K562 (cell line): ENCODE results near the gene MANF. TPM values are rescaled to one million over a fixed set of nuclear protein-coding genes. Genes with fewer than 3 reads are reported as not detected.

Experiments
- ATF7 ChIP-seq: fragments of 450-650 bp; IDR thresholded peaks from 2 replicates; pipeline ENCODE4 v1.7.1; 2014; ENCODE audit warnings: mild to moderate bottlenecking, moderate library complexity
- KAT7 ChIP-seq: sonication (generic); formaldehyde crosslinking; IDR thresholded peaks from 2 replicates; pipeline ENCODE4 v1.8.0; 2022; ENCODE audit warnings: missing genetic modification reagents, mild to moderate bottlenecking, borderline replicate concordance
- MAFK ChIP-seq: IDR thresholded peaks from 2 replicates; pipeline ENCODE4 v1.6.1; 2011; ENCODE audit warnings: low read length, improper control_type of control experiment
- NR3C1 ChIP-seq: sonication (generic); formaldehyde crosslinking; IDR thresholded peaks from 2 replicates; pipeline ENCODE4 v1.8.1; 2022; ENCODE audit warnings: missing genetic modification reagents
- PHF8 ChIP-seq: fragments of 200-600 bp; sonication (generic); IDR thresholded peaks from 2 replicates; pipeline ENCODE4 v1.6.1; 2012; ENCODE audit warnings: mixed run types, mild to moderate bottlenecking, inconsistent platforms, low read length, moderate library complexity, borderline replicate concordance
- POU5F1 ChIP-seq: fragments of 150-350 bp; IDR thresholded peaks from 2 replicates; pipeline ENCODE4 v1.6.1; 2014; ENCODE audit warnings: borderline replicate concordance, low read length, low read depth, mild to moderate bottlenecking; ENCODE audit not compliant: partially characterized antibody
- RBBP5 ChIP-seq: fragments of 200-600 bp; sonication (generic); IDR thresholded peaks from 2 replicates; pipeline ENCODE4 v1.6.1; 2012; ENCODE audit warnings: borderline replicate concordance, mild to moderate bottlenecking, low read length, control low read depth, inconsistent platforms; ENCODE audit not compliant: insufficient read depth, poor library complexity, severe bottlenecking
- SAP30 ChIP-seq: fragments of 200-600 bp; sonication (generic); IDR thresholded peaks from 2 replicates; pipeline ENCODE4 v1.6.1; 2012; ENCODE audit warnings: borderline replicate concordance, low read depth, mild to moderate bottlenecking, moderate library complexity, low read length, control low read depth, inconsistent platforms; ENCODE audit not compliant: insufficient read depth, poor library complexity, severe bottlenecking
- ZFX ChIP-seq: sonication (generic); formaldehyde crosslinking; IDR thresholded peaks from 2 replicates; pipeline ENCODE4 v1.8.0; 2022; ENCODE audit warnings: mild to moderate bottlenecking, missing genetic modification reagents, moderate library complexity
- ZNF232 ChIP-seq: sonication (generic); formaldehyde crosslinking; IDR thresholded peaks from 2 replicates; pipeline ENCODE4 v1.8.0; 2022; ENCODE audit warnings: mild to moderate bottlenecking, missing genetic modification reagents
- polyA plus RNA-seq, 8 experiments: library from polyadenylated mRNA; depleted of rRNA in 4 of 8; stranded (reverse) in 5 of 8; unstranded in 3 of 8; fragments of >200 nt; fragmentation: Nextera tagmentation in 2 of 8; fragmentation: Illumina TruSeq in 1 of 8; extraction: Ambion mirVana in 2 of 8; extraction: Trizol in 1 of 8; gene quantifications; 2 replicates each; pipeline versions ENCODE4 v1.2.1 to v1.2.3, GENCODE V29; 2011 to 2014; ENCODE audit warnings: inconsistent platforms in 1 of 8, missing spikeins in 1 of 8
- total RNA-seq, 7 experiments: library from RNA; depleted of rRNA in 6 of 7; stranded (reverse); fragments of >200 nt in 6 of 7; fragmentation: Illumina TruSeq in 2 of 7; extraction: Trizol in 2 of 7; gene quantifications; 2 replicates each; pipeline versions ENCODE4 v1.2.1 to v1.2.3, GENCODE V29; 2011 to 2021; ENCODE audit warnings: low replicate concordance in 1 of 7
- TF ChIP-seq, protein P1 (sequence below), 2 experiments: IDR thresholded peaks; 2 replicates each; pipeline ENCODE4 v1.6.1; 2011; ENCODE audit warnings: borderline replicate concordance in 1 of 2, control low read depth in 1 of 2, low read depth in 1 of 2, low read length in 1 of 2, mild to moderate bottlenecking in 1 of 2, mixed read lengths in 1 of 2, moderate library complexity in 1 of 2; ENCODE audit not compliant: insufficient read depth in 1 of 2, insufficient read length in 1 of 2, poor library complexity in 1 of 2, severe bottlenecking in 1 of 2; ENCODE audit errors: extremely low read depth in 1 of 2
- TF ChIP-seq, protein P2 (sequence below): sonication (generic); formaldehyde crosslinking; IDR thresholded peaks from 2 replicates; pipeline ENCODE4 v1.8.0; 2023; ENCODE audit warnings: mild to moderate bottlenecking, missing genetic modification reagents
- TF ChIP-seq, protein P3 (sequence below): conservative IDR thresholded peaks from 2 replicates; pipeline ENCODE4 v1.6.1; 2011; ENCODE audit warnings: low read depth, mild to moderate bottlenecking, low read length; ENCODE audit not compliant: control insufficient read depth
- TF ChIP-seq, protein P4 (sequence below), 2 experiments: fragments of 200-800 bp in 1 of 2; sonication (Bioruptor generic) in 1 of 2; sonication (generic) in 1 of 2; formaldehyde crosslinking in 1 of 2; IDR thresholded peaks in 1 of 2; conservative IDR thresholded peaks in 1 of 2; 2 replicates each; pipeline versions ENCODE4 v1.5.0 to v1.6.1; 2016 to 2020; ENCODE audit warnings: missing compliant biosample characterization in 1 of 2, missing genetic modification characterization in 1 of 2, missing genetic modification reagents in 1 of 2

The MANF gene
- total and polyA plus RNA-seq, 9 of the 15 experiments (the other 6 are each of a cell fraction or from before 2014, with no cell fraction given), result 6.5 to 52.7 (median 42.3) TPM

DNA sequence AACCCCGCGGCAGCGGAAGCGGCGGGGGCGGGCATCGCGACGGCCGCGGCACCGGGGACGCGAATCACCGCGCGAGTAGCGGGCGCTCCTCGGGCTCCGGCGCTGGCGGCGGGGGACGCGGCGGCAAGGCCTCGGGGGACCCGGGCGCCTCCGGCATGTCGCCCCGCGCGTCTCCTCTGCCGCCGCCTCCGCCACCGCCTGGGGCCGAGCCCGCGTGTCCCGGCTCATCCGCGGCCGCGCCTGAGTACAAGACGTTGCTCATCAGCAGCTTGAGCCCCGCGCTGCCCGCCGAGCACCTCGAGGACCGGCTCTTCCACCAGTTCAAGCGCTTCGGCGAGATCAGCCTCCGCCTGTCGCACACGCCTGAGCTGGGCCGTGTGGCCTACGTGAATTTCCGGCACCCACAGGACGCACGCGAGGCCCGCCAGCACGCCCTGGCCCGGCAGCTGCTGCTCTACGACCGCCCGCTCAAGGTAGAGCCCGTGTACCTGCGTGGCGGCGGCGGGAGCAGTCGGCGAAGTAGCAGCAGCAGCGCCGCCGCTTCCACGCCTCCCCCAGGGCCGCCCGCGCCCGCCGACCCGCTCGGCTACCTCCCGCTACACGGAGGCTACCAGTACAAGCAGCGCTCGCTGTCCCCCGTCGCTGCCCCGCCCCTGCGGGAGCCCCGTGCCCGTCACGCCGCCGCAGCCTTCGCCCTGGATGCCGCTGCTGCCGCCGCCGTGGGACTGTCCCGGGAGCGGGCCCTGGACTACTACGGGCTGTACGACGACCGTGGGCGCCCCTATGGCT is 6.7 kb downstream of the MANF start (continued):
- peak; percentile 23; the same call in 1 of the 2 replicates for TF ChIP-seq PHF8
- TF ChIP-seq KAT7 (CRISPR knock-in tag), result peak; percentile 68; the same call in 1 of the 2 replicates
- TF ChIP-seq SAP30, result peak; percentile 31
- 0 out of 2 replicates have a peak, but pooled peaks have one; percentile 59 for TF ChIP-seq ZNF232 (CRISPR knock-in tag)
- TF ChIP-seq, protein P1, sequence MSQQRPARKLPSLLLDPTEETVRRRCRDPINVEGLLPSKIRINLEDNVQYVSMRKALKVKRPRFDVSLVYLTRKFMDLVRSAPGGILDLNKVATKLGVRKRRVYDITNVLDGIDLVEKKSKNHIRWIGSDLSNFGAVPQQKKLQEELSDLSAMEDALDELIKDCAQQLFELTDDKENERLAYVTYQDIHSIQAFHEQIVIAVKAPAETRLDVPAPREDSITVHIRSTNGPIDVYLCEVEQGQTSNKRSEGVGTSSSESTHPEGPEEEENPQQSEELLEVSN (IDR thresholded peaks at IDR 0.05; ENCODE audit: borderline replicate concordance in 1 of 2, extremely low read depth in 1 of 2, insufficient read depth in 1 of 2, insufficient read length in 1 of 2, low read depth in 1 of 2, low read length in 1 of 2, poor library complexity in 1 of 2, severe bottlenecking in 1 of 2), result peak; percentile 6 to 23
- TF ChIP-seq RBBP5, result peak; percentile 28
- TF ChIP-seq ZFX (CRISPR knock-in tag), result peak; percentile 7; the same call in 1 of the 2 replicates
- TF ChIP-seq POU5F1, result no peak
- TF ChIP-seq, protein P2, sequence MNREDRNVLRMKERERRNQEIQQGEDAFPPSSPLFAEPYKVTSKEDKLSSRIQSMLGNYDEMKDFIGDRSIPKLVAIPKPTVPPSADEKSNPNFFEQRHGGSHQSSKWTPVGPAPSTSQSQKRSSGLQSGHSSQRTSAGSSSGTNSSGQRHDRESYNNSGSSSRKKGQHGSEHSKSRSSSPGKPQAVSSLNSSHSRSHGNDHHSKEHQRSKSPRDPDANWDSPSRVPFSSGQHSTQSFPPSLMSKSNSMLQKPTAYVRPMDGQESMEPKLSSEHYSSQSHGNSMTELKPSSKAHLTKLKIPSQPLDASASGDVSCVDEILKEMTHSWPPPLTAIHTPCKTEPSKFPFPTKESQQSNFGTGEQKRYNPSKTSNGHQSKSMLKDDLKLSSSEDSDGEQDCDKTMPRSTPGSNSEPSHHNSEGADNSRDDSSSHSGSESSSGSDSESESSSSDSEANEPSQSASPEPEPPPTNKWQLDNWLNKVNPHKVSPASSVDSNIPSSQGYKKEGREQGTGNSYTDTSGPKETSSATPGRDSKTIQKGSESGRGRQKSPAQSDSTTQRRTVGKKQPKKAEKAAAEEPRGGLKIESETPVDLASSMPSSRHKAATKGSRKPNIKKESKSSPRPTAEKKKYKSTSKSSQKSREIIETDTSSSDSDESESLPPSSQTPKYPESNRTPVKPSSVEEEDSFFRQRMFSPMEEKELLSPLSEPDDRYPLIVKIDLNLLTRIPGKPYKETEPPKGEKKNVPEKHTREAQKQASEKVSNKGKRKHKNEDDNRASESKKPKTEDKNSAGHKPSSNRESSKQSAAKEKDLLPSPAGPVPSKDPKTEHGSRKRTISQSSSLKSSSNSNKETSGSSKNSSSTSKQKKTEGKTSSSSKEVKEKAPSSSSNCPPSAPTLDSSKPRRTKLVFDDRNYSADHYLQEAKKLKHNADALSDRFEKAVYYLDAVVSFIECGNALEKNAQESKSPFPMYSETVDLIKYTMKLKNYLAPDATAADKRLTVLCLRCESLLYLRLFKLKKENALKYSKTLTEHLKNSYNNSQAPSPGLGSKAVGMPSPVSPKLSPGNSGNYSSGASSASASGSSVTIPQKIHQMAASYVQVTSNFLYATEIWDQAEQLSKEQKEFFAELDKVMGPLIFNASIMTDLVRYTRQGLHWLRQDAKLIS, result peak; percentile 40; the same call in 1 of the 2 replicates
- TF ChIP-seq, protein P3, sequence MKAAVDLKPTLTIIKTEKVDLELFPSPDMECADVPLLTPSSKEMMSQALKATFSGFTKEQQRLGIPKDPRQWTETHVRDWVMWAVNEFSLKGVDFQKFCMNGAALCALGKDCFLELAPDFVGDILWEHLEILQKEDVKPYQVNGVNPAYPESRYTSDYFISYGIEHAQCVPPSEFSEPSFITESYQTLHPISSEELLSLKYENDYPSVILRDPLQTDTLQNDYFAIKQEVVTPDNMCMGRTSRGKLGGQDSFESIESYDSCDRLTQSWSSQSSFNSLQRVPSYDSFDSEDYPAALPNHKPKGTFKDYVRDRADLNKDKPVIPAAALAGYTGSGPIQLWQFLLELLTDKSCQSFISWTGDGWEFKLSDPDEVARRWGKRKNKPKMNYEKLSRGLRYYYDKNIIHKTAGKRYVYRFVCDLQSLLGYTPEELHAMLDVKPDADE, result 0 out of 2 replicates have a peak, but pooled peaks have one; percentile 1
- TF ChIP-seq, protein P4, sequence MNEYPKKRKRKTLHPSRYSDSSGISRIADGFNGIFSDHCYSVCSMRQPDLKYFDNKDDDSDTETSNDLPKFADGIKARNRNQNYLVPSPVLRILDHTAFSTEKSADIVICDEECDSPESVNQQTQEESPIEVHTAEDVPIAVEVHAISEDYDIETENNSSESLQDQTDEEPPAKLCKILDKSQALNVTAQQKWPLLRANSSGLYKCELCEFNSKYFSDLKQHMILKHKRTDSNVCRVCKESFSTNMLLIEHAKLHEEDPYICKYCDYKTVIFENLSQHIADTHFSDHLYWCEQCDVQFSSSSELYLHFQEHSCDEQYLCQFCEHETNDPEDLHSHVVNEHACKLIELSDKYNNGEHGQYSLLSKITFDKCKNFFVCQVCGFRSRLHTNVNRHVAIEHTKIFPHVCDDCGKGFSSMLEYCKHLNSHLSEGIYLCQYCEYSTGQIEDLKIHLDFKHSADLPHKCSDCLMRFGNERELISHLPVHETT (CRISPR knock-in tag; conservative IDR thresholded peaks at IDR 0.05 in 1 of 2, IDR thresholded peaks at IDR 0.05 in 1 of 2), result 0 out of 4 replicates have a peak, but pooled peaks of 1 of the 2 experiments have one; percentile 56
- no peak for TF ChIP-seq MAFK
- no peak for TF ChIP-seq ATF7
- TF ChIP-seq NR3C1 (CRISPR knock-in tag), result peak; percentile 46; the same call in 1 of the 2 replicates
